GM18951 (cell line): ENCODE results near the gene RIMS3.

Source experiments
- POLR2A ChIP-seq: IDR thresholded peaks from 4 replicates; pipeline ENCODE4 v1.6.1; 2011; ENCODE audit warnings: mild to moderate bottlenecking; ENCODE audit not compliant: insufficient read length, insufficient read depth; ENCODE audit errors: extremely low read depth
- in situ Hi-C: fragments of 300-500 bp; cut with MboI; formaldehyde crosslinking; loops from one replicate; pipeline ENCODE4 v1.12.0; 2022; ENCODE audit warnings: low sequenced_read_pairs, mixed read lengths, inconsistent platforms; ENCODE audit not compliant: unreplicated experiment

Gene RIMS3

GRCh38 chr1:40657046-40657445, 8.4 kb downstream of the RIMS3 start:
- no peak for TF ChIP-seq POLR2A
- in situ Hi-C loops: no loop called here

GRCh38 chr1:40653851-40654537, 11.5 kb downstream of the RIMS3 start:
- in situ Hi-C loops: no loop called here
- no peak for TF ChIP-seq POLR2A

- in situ Hi-C loops: no loop called here
- TF ChIP-seq POLR2A: no peak
These were observed 12.5 kb downstream of the RIMS3 start for GRCh38 chr1:40652979-40653378.

- in situ Hi-C loops: no loop called here
- TF ChIP-seq POLR2A: no peak
These were observed 13.0 kb downstream of the RIMS3 start for GRCh38 chr1:40652468-40652867.

GRCh38 chr1:40651138-40651857, 14.2 kb downstream of the RIMS3 start:
- in situ Hi-C loops: no loop called here
- TF ChIP-seq POLR2A: no peak

GRCh38 chr1:40650075-40650474, 15.4 kb downstream of the RIMS3 start:
- no peak for TF ChIP-seq POLR2A

GRCh38 chr1:40649592-40649930, 15.9 kb downstream of the RIMS3 start:
- TF ChIP-seq POLR2A: no peak
- in situ Hi-C loops: no loop called here

More at GRCh38 chr1:40650075-40650474, 15.4 kb downstream of the RIMS3 start:
- in situ Hi-C loops: no loop called here

GRCh38 chr1:40648928-40649591, 16.4 kb downstream of the RIMS3 start:
- TF ChIP-seq POLR2A: no peak
- in situ Hi-C loops: no loop called here

- in situ Hi-C loops: no loop called here
- no peak for TF ChIP-seq POLR2A
These were observed 17.3 kb downstream of the RIMS3 start for GRCh38 chr1:40648200-40648599.

- no peak for TF ChIP-seq POLR2A
- in situ Hi-C loops: no loop called here
These were observed 19.2 kb downstream of the RIMS3 start for GRCh38 chr1:40646315-40646714.

GRCh38 chr1:40645118-40645680, 20.3 kb downstream of the RIMS3 start:
- no peak for TF ChIP-seq POLR2A
- in situ Hi-C loops: no loop called here

GRCh38 chr1:40641601-40642242, 23.8 kb downstream of the RIMS3 start:
- in situ Hi-C loops: no loop called here
- no peak for TF ChIP-seq POLR2A
